A673 (cell line): ENCODE data around the gene SCTR. TPM values are rescaled to one million over a fixed set of nuclear protein-coding genes. Genes with fewer than 3 reads are reported as not detected.

Experiments used
- BruUV-seq: library from RNA; stranded (reverse); fragments of 400-500 nt; replicated peaks from 2 replicates; lab custom pipeline; 2021; lab: Mats Ljungman, UMichigan
- CTCF ChIA-PET: fragments of 300-600 bp; sonication (Branson Sonifier 250); formaldehyde crosslinking; loops from one replicate; lab custom pipeline; 2022; ENCODE audit warnings: antibody characterized with exemption; lab: Charles Lee
- POLR2A ChIA-PET: fragments of 300-600 bp; sonication (Branson Sonifier 250); formaldehyde crosslinking; loops from one replicate; lab custom pipeline; 2022; ENCODE audit warnings: antibody characterized with exemption; ENCODE audit not compliant: low non-redundant PET; lab: Charles Lee
- DNase-seq: peaks from one replicate; pipeline ENCODE4 v3.0.0-alpha.2; 2015; ENCODE audit warnings: low spot score
- H3K27ac ChIP-seq: fragments of 200-600 bp; sonication (generic); 2 replicates; pipeline ENCODE4 v1.5.1; 2016; ENCODE audit warnings: mixed run types, low read depth, mild to moderate bottlenecking, mixed read lengths, antibody characterized with exemption, low read length; ENCODE audit not compliant: poor library complexity, severe bottlenecking
- H3K27me3 ChIP-seq: fragments of 200-600 bp; sonication (generic); replicated peaks from 2 replicates; pipeline ENCODE4 v1.6.1; 2017; ENCODE audit warnings: mixed run types, low read depth, mild to moderate bottlenecking, mixed read lengths, antibody characterized with exemption, low read length; ENCODE audit not compliant: insufficient read depth, poor library complexity
- H3K36me3 ChIP-seq: fragments of 200-600 bp; sonication (generic); 2 replicates; pipeline ENCODE4 v1.6.1; 2016; ENCODE audit warnings: mixed run types, mild to moderate bottlenecking, mixed read lengths, antibody characterized with exemption, low read length; ENCODE audit not compliant: insufficient read depth, poor library complexity, severe bottlenecking
- H3K4me1 ChIP-seq: fragments of 200-600 bp; sonication (generic); 2 replicates; pipeline ENCODE4 v1.6.1; 2017; ENCODE audit warnings: mixed run types, mild to moderate bottlenecking, mixed read lengths, antibody characterized with exemption, low read length; ENCODE audit not compliant: insufficient read depth, poor library complexity, severe bottlenecking
- H3K4me3 ChIP-seq: fragments of 200-600 bp; sonication (generic); 2 replicates; pipeline ENCODE4 v1.5.1; 2016; ENCODE audit warnings: low read depth, mixed run types, mild to moderate bottlenecking, mixed read lengths, low read length; ENCODE audit not compliant: poor library complexity, severe bottlenecking
- H3K9me3 ChIP-seq: fragments of 200-600 bp; sonication (generic); 2 replicates; pipeline ENCODE4 v1.6.1; 2016; ENCODE audit warnings: mixed run types, low read depth, mild to moderate bottlenecking, mixed read lengths, antibody characterized with exemption, low read length; ENCODE audit not compliant: poor library complexity, severe bottlenecking
- CTCF ChIP-seq: fragments of 300-800, 200-600 bp; sonication (generic); conservative IDR thresholded peaks from 2 replicates; pipeline ENCODE4 v1.5.1; 2017; ENCODE audit warnings: low read depth, mild to moderate bottlenecking, antibody characterized with exemption, low read length, moderate library complexity, mixed read lengths
- EZH2 ChIP-seq: fragments of 200-600 bp; sonication (generic); IDR thresholded peaks from 2 replicates; pipeline ENCODE4 v1.6.1; 2017; ENCODE audit warnings: borderline replicate concordance, low read depth, mild to moderate bottlenecking, mixed read lengths, antibody characterized with exemption, low read length; ENCODE audit not compliant: poor library complexity, severe bottlenecking
- intact Hi-C: fragments of 100-400 bp; cut with micrococcal nuclease; formaldehyde crosslinking; loops from one replicate; pipeline ENCODE4 v1.10.0; 2022; ENCODE audit not compliant: unreplicated experiment
- total RNA-seq: library from RNA; stranded (reverse); gene quantifications from 2 replicates; pipeline ENCODE4 v1.2.3, GENCODE V29; 2021

Gene SCTR
- total RNA-seq, 1 experiment from 2014 or later: not detected

GRCh38 chr2:119476301-119477112 lies 47.8 kb downstream of the SCTR start:
- Histone ChIP-seq H3K27me3 (no peaks in the 10 kb centered on the region), H3K36me3 (no peaks in the 10 kb centered on the region), H3K9me3 (no peaks in the 10 kb centered on the region), H3K27ac (no peak overlapping the region), H3K4me3 (no peak overlapping the region), H3K4me1 (peaks cover 11% of the 10 kb centered on the region)
- DNase-seq: peak; percentile 74
- POLR2A ChIA-PET: interaction anchor here (0.7 kb wide), 1 partner anchor 1393 kb away, joined by 3 read pairs; no protein-coding TSS in a partner anchor
- TF ChIP-seq CTCF (peak; percentile 99), EZH2 (no peak)
- CTCF ChIA-PET: interaction anchor here (0.6 to 2.1 kb wide), 8 partner anchors 17 to 595 kb away, joined by 3 to 18 read pairs (median 6); no protein-coding TSS in a partner anchor
- no TSS peak for BruUV-seq
- intact Hi-C loops: loop anchor here (1.0 to 10.0 kb wide), 3 partner anchors 69 to 468 kb away; no protein-coding TSS in a partner anchor

- intact Hi-C loops: loop anchor here (1.0 to 10.0 kb wide), 3 partner anchors 69 to 469 kb away; no protein-coding TSS in a partner anchor
- Histone ChIP-seq H3K4me1 (peaks cover 11% of the 10 kb centered on the region), H3K4me3 (no peak overlapping the region), H3K9me3 (no peaks in the 10 kb centered on the region), H3K36me3 (no peaks in the 10 kb centered on the region), H3K27me3 (no peaks in the 10 kb centered on the region), H3K27ac (no peak overlapping the region)
- TF ChIP-seq EZH2: no peak
- no peak for TF ChIP-seq CTCF
- CTCF ChIA-PET: interaction anchor here (0.8 to 2.1 kb wide), 6 partner anchors 16 to 594 kb away, joined by 4 to 13 read pairs (median 6); no protein-coding TSS in a partner anchor
- DNase-seq: no peak
- POLR2A ChIA-PET: no interaction called here
- no TSS peak for BruUV-seq
Observed at GRCh38 chr2:119475857-119476244, 48.4 kb downstream of the SCTR start.

GRCh38 chr2:119475225-119475856 lies 48.9 kb downstream of the SCTR start:
- TF ChIP-seq CTCF (0 out of 2 replicates have a peak, but pooled peaks have one; percentile 13), EZH2 (no peak)
- no peaks in the 10 kb centered on the region for H3K36me3 ChIP-seq
- peaks cover 11% of the 10 kb centered on the region for H3K4me1 ChIP-seq
- intact Hi-C loops: loop anchor here (5.0 to 10.0 kb wide), 2 partner anchors 243 to 469 kb away; no protein-coding TSS in a partner anchor
- no peak overlapping the region for H3K27ac ChIP-seq
- POLR2A ChIA-PET: no interaction called here
- H3K9me3 ChIP-seq: no peaks in the 10 kb centered on the region
- H3K4me3 ChIP-seq: no peak overlapping the region
- DNase-seq: peak; percentile 21
- CTCF ChIA-PET: no interaction called here
- BruUV-seq: no TSS peak
- no peaks in the 10 kb centered on the region for H3K27me3 ChIP-seq
